K562 (cell line): Measurements from ENCODE around the gene PPT2. TPM values are rescaled to one million over a fixed set of nuclear protein-coding genes. Genes with fewer than 3 reads are reported as not detected.
A peak's percentile ranks its signal among the peaks of the same experiment; 100 is the strongest.

Experiments used
- KDM1A ChIP-seq, 2 experiments: fragments of 450-650 bp; IDR thresholded peaks; 2 replicates each; pipeline ENCODE4 v1.6.1; 2016; ENCODE audit warnings: mild to moderate bottlenecking in 2 of 2
- MYBL2 ChIP-seq, 2 experiments: fragments of 450-650 bp in 1 of 2; sonication (generic) in 1 of 2; formaldehyde crosslinking in 1 of 2; IDR thresholded peaks; 2 replicates each; pipeline versions ENCODE4 v1.6.1 to v1.8.1; 2017 to 2022; ENCODE audit warnings: borderline replicate concordance in 1 of 2, inconsistent platforms in 1 of 2, low read depth in 1 of 2, mild to moderate bottlenecking in 1 of 2, missing genetic modification reagents in 1 of 2, moderate library complexity in 1 of 2
- PHF8 ChIP-seq: fragments of 200-600 bp; sonication (generic); IDR thresholded peaks from 2 replicates; pipeline ENCODE4 v1.6.1; 2012; ENCODE audit warnings: mixed run types, mild to moderate bottlenecking, inconsistent platforms, low read length, moderate library complexity, borderline replicate concordance
- ZNF134 ChIP-seq: fragments of 250-450 bp; sonication (Bioruptor Pico); conservative IDR thresholded peaks from 2 replicates; pipeline ENCODE4 v1.4.0; 2020
- ZNF644 ChIP-seq: fragments of 200-800 bp; sonication (Bioruptor generic); IDR thresholded peaks from 2 replicates; pipeline ENCODE4 v1.6.1; 2016; ENCODE audit warnings: low read depth, missing genetic modification characterization, missing compliant biosample characterization
- polyA plus RNA-seq, 8 experiments: library from polyadenylated mRNA; depleted of rRNA in 4 of 8; stranded (reverse) in 5 of 8; unstranded in 3 of 8; fragments of >200 nt; fragmentation: Nextera tagmentation in 2 of 8; fragmentation: Illumina TruSeq in 1 of 8; extraction: Ambion mirVana in 2 of 8; extraction: Trizol in 1 of 8; gene quantifications; 2 replicates each; pipeline versions ENCODE4 v1.2.1 to v1.2.3, GENCODE V29; 2011 to 2014; ENCODE audit warnings: inconsistent platforms in 1 of 8, missing spikeins in 1 of 8
- total RNA-seq, 7 experiments: library from RNA; depleted of rRNA in 6 of 7; stranded (reverse); fragments of >200 nt in 6 of 7; fragmentation: Illumina TruSeq in 2 of 7; extraction: Trizol in 2 of 7; gene quantifications; 2 replicates each; pipeline versions ENCODE4 v1.2.1 to v1.2.3, GENCODE V29; 2011 to 2021; ENCODE audit warnings: low replicate concordance in 1 of 7
- TF ChIP-seq, protein P1 (sequence below): sonication (generic); formaldehyde crosslinking; IDR thresholded peaks from 2 replicates; pipeline ENCODE4 v1.8.0; 2023; ENCODE audit warnings: mild to moderate bottlenecking, missing genetic modification reagents
- TF ChIP-seq, protein P2 (sequence below): fragments of 450-650 bp; IDR thresholded peaks from 2 replicates; pipeline ENCODE4 v1.6.1; 2016; ENCODE audit warnings: low read depth, mild to moderate bottlenecking, moderate library complexity
- TF ChIP-seq, protein P3 (sequence below): fragments of 450-650 bp; IDR thresholded peaks from 2 replicates; pipeline ENCODE4 v1.6.1; 2016; ENCODE audit warnings: mild to moderate bottlenecking, moderate library complexity

PPT2 gene
- total and polyA plus RNA-seq, 9 of the 15 experiments (the other 6 are each of a cell fraction or from before 2014, with no cell fraction given) = 27.4 to 98.8 (median 69.9) TPM

DNA sequence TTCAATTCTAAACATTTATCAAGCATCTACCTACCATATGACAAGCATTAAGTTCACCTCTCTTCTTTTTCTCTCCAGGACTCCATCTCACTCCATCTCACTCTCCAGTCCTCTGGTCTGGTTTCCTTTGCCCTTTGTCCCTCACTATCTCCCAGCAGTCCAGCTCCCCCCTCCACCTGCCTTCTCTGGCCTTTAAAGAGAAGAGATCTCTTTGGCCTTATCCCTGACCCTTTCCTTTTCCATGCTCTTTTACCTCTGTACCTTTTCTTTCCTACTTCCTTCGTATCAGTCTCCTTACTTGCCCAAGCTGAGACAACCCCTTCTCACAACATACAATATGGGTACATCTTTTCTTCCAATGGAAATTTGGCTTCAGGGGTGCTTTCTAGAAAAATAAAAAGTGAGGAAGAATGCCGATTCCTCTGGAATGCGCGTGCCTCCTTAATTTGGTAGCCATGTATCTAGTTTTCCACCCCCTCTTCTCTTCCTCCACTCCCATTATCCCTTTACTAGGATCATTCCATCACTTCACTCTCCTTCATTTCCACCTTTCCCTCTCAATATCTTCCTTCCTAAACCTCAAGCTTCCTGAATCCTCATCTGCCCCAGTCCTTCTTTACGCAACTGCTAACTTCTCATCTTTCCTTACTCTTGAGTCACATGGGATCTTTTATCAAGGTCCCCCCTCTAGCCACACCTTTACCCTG, 22.7 kb downstream of the PPT2 start (continued):
- TF ChIP-seq, protein P1, sequence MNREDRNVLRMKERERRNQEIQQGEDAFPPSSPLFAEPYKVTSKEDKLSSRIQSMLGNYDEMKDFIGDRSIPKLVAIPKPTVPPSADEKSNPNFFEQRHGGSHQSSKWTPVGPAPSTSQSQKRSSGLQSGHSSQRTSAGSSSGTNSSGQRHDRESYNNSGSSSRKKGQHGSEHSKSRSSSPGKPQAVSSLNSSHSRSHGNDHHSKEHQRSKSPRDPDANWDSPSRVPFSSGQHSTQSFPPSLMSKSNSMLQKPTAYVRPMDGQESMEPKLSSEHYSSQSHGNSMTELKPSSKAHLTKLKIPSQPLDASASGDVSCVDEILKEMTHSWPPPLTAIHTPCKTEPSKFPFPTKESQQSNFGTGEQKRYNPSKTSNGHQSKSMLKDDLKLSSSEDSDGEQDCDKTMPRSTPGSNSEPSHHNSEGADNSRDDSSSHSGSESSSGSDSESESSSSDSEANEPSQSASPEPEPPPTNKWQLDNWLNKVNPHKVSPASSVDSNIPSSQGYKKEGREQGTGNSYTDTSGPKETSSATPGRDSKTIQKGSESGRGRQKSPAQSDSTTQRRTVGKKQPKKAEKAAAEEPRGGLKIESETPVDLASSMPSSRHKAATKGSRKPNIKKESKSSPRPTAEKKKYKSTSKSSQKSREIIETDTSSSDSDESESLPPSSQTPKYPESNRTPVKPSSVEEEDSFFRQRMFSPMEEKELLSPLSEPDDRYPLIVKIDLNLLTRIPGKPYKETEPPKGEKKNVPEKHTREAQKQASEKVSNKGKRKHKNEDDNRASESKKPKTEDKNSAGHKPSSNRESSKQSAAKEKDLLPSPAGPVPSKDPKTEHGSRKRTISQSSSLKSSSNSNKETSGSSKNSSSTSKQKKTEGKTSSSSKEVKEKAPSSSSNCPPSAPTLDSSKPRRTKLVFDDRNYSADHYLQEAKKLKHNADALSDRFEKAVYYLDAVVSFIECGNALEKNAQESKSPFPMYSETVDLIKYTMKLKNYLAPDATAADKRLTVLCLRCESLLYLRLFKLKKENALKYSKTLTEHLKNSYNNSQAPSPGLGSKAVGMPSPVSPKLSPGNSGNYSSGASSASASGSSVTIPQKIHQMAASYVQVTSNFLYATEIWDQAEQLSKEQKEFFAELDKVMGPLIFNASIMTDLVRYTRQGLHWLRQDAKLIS (CRISPR knock-in tag) = no peak; the same call in 1 of the 2 replicates
- TF ChIP-seq KDM1A (IDR thresholded peaks at IDR 0.05) (peak in 1 of 2 experiments; percentile 24; a peak in 3 of 4 replicates), ZNF134 (CRISPR knock-in tag) (no peak), ZNF644 (tag) (no peak; the same call in 1 of the 2 replicates), MYBL2 (IDR thresholded peaks at IDR 0.05; ENCODE audit: low read depth) (no peak), MYBL2 (CRISPR knock-in tag; IDR thresholded peaks at IDR 0.05; ENCODE audit: borderline replicate concordance) (no peak), PHF8 (no peak)
- TF ChIP-seq, protein P2, sequence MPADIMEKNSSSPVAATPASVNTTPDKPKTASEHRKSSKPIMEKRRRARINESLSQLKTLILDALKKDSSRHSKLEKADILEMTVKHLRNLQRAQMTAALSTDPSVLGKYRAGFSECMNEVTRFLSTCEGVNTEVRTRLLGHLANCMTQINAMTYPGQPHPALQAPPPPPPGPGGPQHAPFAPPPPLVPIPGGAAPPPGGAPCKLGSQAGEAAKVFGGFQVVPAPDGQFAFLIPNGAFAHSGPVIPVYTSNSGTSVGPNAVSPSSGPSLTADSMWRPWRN = no peak
- TF ChIP-seq, protein P3, sequence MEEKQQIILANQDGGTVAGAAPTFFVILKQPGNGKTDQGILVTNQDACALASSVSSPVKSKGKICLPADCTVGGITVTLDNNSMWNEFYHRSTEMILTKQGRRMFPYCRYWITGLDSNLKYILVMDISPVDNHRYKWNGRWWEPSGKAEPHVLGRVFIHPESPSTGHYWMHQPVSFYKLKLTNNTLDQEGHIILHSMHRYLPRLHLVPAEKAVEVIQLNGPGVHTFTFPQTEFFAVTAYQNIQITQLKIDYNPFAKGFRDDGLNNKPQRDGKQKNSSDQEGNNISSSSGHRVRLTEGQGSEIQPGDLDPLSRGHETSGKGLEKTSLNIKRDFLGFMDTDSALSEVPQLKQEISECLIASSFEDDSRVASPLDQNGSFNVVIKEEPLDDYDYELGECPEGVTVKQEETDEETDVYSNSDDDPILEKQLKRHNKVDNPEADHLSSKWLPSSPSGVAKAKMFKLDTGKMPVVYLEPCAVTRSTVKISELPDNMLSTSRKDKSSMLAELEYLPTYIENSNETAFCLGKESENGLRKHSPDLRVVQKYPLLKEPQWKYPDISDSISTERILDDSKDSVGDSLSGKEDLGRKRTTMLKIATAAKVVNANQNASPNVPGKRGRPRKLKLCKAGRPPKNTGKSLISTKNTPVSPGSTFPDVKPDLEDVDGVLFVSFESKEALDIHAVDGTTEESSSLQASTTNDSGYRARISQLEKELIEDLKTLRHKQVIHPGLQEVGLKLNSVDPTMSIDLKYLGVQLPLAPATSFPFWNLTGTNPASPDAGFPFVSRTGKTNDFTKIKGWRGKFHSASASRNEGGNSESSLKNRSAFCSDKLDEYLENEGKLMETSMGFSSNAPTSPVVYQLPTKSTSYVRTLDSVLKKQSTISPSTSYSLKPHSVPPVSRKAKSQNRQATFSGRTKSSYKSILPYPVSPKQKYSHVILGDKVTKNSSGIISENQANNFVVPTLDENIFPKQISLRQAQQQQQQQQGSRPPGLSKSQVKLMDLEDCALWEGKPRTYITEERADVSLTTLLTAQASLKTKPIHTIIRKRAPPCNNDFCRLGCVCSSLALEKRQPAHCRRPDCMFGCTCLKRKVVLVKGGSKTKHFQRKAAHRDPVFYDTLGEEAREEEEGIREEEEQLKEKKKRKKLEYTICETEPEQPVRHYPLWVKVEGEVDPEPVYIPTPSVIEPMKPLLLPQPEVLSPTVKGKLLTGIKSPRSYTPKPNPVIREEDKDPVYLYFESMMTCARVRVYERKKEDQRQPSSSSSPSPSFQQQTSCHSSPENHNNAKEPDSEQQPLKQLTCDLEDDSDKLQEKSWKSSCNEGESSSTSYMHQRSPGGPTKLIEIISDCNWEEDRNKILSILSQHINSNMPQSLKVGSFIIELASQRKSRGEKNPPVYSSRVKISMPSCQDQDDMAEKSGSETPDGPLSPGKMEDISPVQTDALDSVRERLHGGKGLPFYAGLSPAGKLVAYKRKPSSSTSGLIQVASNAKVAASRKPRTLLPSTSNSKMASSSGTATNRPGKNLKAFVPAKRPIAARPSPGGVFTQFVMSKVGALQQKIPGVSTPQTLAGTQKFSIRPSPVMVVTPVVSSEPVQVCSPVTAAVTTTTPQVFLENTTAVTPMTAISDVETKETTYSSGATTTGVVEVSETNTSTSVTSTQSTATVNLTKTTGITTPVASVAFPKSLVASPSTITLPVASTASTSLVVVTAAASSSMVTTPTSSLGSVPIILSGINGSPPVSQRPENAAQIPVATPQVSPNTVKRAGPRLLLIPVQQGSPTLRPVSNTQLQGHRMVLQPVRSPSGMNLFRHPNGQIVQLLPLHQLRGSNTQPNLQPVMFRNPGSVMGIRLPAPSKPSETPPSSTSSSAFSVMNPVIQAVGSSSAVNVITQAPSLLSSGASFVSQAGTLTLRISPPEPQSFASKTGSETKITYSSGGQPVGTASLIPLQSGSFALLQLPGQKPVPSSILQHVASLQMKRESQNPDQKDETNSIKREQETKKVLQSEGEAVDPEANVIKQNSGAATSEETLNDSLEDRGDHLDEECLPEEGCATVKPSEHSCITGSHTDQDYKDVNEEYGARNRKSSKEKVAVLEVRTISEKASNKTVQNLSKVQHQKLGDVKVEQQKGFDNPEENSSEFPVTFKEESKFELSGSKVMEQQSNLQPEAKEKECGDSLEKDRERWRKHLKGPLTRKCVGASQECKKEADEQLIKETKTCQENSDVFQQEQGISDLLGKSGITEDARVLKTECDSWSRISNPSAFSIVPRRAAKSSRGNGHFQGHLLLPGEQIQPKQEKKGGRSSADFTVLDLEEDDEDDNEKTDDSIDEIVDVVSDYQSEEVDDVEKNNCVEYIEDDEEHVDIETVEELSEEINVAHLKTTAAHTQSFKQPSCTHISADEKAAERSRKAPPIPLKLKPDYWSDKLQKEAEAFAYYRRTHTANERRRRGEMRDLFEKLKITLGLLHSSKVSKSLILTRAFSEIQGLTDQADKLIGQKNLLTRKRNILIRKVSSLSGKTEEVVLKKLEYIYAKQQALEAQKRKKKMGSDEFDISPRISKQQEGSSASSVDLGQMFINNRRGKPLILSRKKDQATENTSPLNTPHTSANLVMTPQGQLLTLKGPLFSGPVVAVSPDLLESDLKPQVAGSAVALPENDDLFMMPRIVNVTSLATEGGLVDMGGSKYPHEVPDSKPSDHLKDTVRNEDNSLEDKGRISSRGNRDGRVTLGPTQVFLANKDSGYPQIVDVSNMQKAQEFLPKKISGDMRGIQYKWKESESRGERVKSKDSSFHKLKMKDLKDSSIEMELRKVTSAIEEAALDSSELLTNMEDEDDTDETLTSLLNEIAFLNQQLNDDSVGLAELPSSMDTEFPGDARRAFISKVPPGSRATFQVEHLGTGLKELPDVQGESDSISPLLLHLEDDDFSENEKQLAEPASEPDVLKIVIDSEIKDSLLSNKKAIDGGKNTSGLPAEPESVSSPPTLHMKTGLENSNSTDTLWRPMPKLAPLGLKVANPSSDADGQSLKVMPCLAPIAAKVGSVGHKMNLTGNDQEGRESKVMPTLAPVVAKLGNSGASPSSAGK = no peak
